ENCODE measurements around the gene KLRB1. TPM values are rescaled to one million over a fixed set of nuclear protein-coding genes. Genes with fewer than 3 reads are reported as not detected.

KLRB1 gene
- total and polyA plus RNA-seq, 2 of the 13 experiments (the other 11 are each of a cell fraction or from before 2014, with no cell fraction given): not detected

- TF ChIP-seq SCMH1 (CRISPR knock-in tag; IDR thresholded peaks at IDR 0.05; ENCODE audit: borderline replicate concordance): no peak
These were observed 19.1 kb upstream of the KLRB1 start (continued) for GRCh38 chr12:9626821-9627220.

- POLR2A ChIA-PET: no interaction called here
- Histone ChIP-seq H3K27me3 (ENCODE audit: control insufficient read depth in 1 of 2, insufficient read depth in 2 of 2, low read length in 2 of 2) (no peaks in the 10 kb centered on the region), H4K20me1 (ENCODE audit: insufficient read depth, low read length) (no peaks in the 10 kb centered on the region), H3K9me3 (ENCODE audit: low read length) (no peaks in the 10 kb centered on the region), H3K79me2 (ENCODE audit: insufficient read depth, low read length) (no peaks in the 10 kb centered on the region), H3K4me3 (replicated peaks in 1 of 3; ENCODE audit: insufficient read depth in 1 of 3, low read depth in 2 of 3, low read length in 3 of 3) (no peak overlapping the region), H2AFZ (ENCODE audit: low read length) (no peak overlapping the region), H3K36me3 (replicated peaks in 1 of 2; ENCODE audit: control insufficient read depth in 1 of 2, insufficient read depth in 2 of 2, low read length in 2 of 2) (no peaks in the 10 kb centered on the region), H3K4me1 (ENCODE audit: insufficient read depth, low read length) (no peaks in the 10 kb centered on the region), H3K4me2 (ENCODE audit: low read depth, low read length) (no peak overlapping the region), H3K9ac (ENCODE audit: insufficient read depth, low read depth, low read length) (no peak overlapping the region), H3K27ac (ENCODE audit: extremely low read length, insufficient read depth, low read length) (no peak overlapping the region)
- in situ Hi-C loops (cut with HindIII; ENCODE audit: extremely low pct_ligation_motif_present, low pct_unique_long_range_greater_than_20kb) (no loop called here), intact Hi-C loops (cut with micrococcal nuclease; ENCODE audit: unreplicated experiment) (no loop called here)
- no peak for ATAC-seq
- TF ChIP-seq ZNF510 (CRISPR knock-in tag; IDR thresholded peaks at IDR 0.05; ENCODE audit: low read depth) (no peak), ZNF12 (CRISPR knock-in tag; IDR thresholded peaks at IDR 0.05) (no peak), ZNF879 (CRISPR knock-in tag; IDR thresholded peaks at IDR 0.05) (no peak)
- CTCF ChIA-PET (ENCODE audit: low intra/inter-chr PET ratio, low total read pairs): no interaction called here
- no peak for DNase-seq (ENCODE audit: low spot score)
- no peak for FAIRE-seq
- BruUV-seq (replicated peaks): no TSS peak
These were observed 18.6 kb upstream of the KLRB1 start for GRCh38 chr12:9626291-9626690.

- ChIA-PET CTCF (ENCODE audit: low intra/inter-chr PET ratio, low total read pairs) (no interaction called here), POLR2A (no interaction called here)
- H3K4me1 ChIP-seq (ENCODE audit: insufficient read depth, low read length): no peaks in the 10 kb centered on the region
- H3K27me3 ChIP-seq (ENCODE audit: control insufficient read depth in 1 of 2, insufficient read depth in 2 of 2, low read length in 2 of 2): no peaks in the 10 kb centered on the region
- no peaks in the 10 kb centered on the region for H3K9me3 ChIP-seq (ENCODE audit: low read length)
- H3K4me3 ChIP-seq (replicated peaks in 1 of 3; ENCODE audit: insufficient read depth in 1 of 3, low read depth in 2 of 3, low read length in 3 of 3): no peak overlapping the region
- H3K79me2 ChIP-seq (ENCODE audit: insufficient read depth, low read length): no peaks in the 10 kb centered on the region
- no TSS peak for BruUV-seq (replicated peaks)
- intact Hi-C loops (cut with micrococcal nuclease; ENCODE audit: unreplicated experiment) (no loop called here), in situ Hi-C loops (cut with HindIII; ENCODE audit: extremely low pct_ligation_motif_present, low pct_unique_long_range_greater_than_20kb) (no loop called here)
- DNase-seq (ENCODE audit: low spot score) (no peak), ATAC-seq (no peak), FAIRE-seq (no peak)
- TF ChIP-seq ZHX2 (IDR thresholded peaks at IDR 0.05; ENCODE audit: low read depth) (no peak), ZHX2 (CRISPR knock-in tag; IDR thresholded peaks at IDR 0.05; ENCODE audit: borderline replicate concordance) (no peak), TAF1 (CRISPR knock-in tag; IDR thresholded peaks at IDR 0.05) (no peak)
- H3K27ac ChIP-seq (ENCODE audit: extremely low read length, insufficient read depth, low read length): no peak overlapping the region
- H3K9ac ChIP-seq (ENCODE audit: insufficient read depth, low read depth, low read length): no peak overlapping the region
- WGBS (ENCODE audit: low lambda C conversion rate): 95% methylated on average over 3 of the region's 3 CpGs
- H3K36me3 ChIP-seq (replicated peaks in 1 of 2; ENCODE audit: control insufficient read depth in 1 of 2, insufficient read depth in 2 of 2, low read length in 2 of 2): no peaks in the 10 kb centered on the region
- H4K20me1 ChIP-seq (ENCODE audit: insufficient read depth, low read length): no peaks in the 10 kb centered on the region
- H2AFZ ChIP-seq (ENCODE audit: low read length): no peak overlapping the region
- H3K4me2 ChIP-seq (ENCODE audit: low read depth, low read length): no peak overlapping the region
These were observed 17.3 kb upstream of the KLRB1 start for GRCh38 chr12:9625019-9625418.

All from HepG2 (cell line).